OCI-LY7 (cell line): ENCODE results near the gene CELF4.

ENCODE experiments used
- EZH2phosphoT487 ChIP-seq: fragments of 200-600 bp; sonication (generic); IDR thresholded peaks from 2 replicates; pipeline ENCODE4 v1.6.1; 2018; ENCODE audit warnings: low read depth, borderline replicate concordance, mild to moderate bottlenecking, mixed run types, antibody characterized with exemption, low read length, moderate library complexity, mixed read lengths
- TF ChIP-seq, protein P1 (sequence below): fragments of 200-600 bp; sonication (generic); conservative IDR thresholded peaks from 2 replicates; pipeline ENCODE4 v1.5.1; 2014; ENCODE audit warnings: mild to moderate bottlenecking, antibody characterized with exemption, low read length, moderate library complexity, mixed read lengths

- TF ChIP-seq, protein P1, sequence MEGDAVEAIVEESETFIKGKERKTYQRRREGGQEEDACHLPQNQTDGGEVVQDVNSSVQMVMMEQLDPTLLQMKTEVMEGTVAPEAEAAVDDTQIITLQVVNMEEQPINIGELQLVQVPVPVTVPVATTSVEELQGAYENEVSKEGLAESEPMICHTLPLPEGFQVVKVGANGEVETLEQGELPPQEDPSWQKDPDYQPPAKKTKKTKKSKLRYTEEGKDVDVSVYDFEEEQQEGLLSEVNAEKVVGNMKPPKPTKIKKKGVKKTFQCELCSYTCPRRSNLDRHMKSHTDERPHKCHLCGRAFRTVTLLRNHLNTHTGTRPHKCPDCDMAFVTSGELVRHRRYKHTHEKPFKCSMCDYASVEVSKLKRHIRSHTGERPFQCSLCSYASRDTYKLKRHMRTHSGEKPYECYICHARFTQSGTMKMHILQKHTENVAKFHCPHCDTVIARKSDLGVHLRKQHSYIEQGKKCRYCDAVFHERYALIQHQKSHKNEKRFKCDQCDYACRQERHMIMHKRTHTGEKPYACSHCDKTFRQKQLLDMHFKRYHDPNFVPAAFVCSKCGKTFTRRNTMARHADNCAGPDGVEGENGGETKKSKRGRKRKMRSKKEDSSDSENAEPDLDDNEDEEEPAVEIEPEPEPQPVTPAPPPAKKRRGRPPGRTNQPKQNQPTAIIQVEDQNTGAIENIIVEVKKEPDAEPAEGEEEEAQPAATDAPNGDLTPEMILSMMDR = no peak
- no peak for TF ChIP-seq EZH2phosphoT487
Measured at GRCh38 chr18:37508207-37508606, 57.4 kb downstream of the CELF4 start.
